ENCODE data around the gene MAP3K7CL.
"Not testable (repeated sequence)": the region's sequence is repeated elsewhere in the genome, so short reads cannot be mapped to it uniquely, and the experiment has no call there.

The MAP3K7CL gene

DNA sequence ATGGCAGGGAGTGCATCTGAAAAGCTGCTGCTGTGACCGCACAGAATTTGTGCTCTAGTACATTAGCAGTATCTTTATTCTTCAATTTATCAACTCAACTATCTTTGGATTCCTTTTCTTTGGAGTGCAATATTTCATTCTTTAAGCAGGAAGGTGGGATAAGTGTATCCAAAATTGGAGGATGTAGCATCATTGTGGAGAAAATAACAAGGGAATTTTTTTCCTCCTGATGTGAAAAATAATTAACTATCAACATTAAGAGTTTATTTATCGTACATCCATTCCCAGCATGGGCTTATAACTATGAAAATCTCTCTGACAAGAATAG is 25.5 kb downstream of the MAP3K7CL start:
- Histone ChIP-seq H3K9me3 (ENCODE audit: control extremely low read depth in 1 of 5, control insufficient read depth in 4 of 5, insufficient read depth in 2 of 5, low read depth in 1 of 5, low read length in 4 of 5) (no peaks in the 10 kb centered on the region), H3K4me1 (ENCODE audit: control extremely low read depth in 1 of 4, control insufficient read depth in 4 of 4, insufficient read depth in 4 of 4, low read length in 3 of 4) (no peaks in the 10 kb centered on the region), H3K27me3 (replicated peaks in 2 of 5; ENCODE audit: control insufficient read depth in 4 of 5, insufficient read depth in 5 of 5, low read length in 4 of 5) (no peaks in the 10 kb centered on the region), H3K4me3 (ENCODE audit: control insufficient read depth in 1 of 7, extremely low read depth in 1 of 7, insufficient read depth in 4 of 7, low read depth in 2 of 7, low read length in 6 of 7) (no peak overlapping the region), H3K27ac (ENCODE audit: insufficient read depth in 1 of 2, low read depth in 1 of 2, low read length in 2 of 2, poor library complexity in 1 of 2, severe bottlenecking in 2 of 2) (no peak overlapping the region), H3K36me3 (ENCODE audit: control insufficient read depth in 4 of 4, insufficient read depth in 4 of 4, low read length in 3 of 4) (peaks cover 0 to 3% (median under 1%) of the 10 kb centered on the region in 4 experiments)
- CTCF ChIA-PET = interaction anchor here (1.6 kb wide), 1 partner anchor 77 kb away, joined by 4 read pairs; no protein-coding TSS in a partner anchor
- WGBS (ENCODE audit: insufficient coverage) = no CpG with 5 or more reads among the region's 2 CpGs
- DNase-seq = no peak
- POLR2A ChIA-PET = no interaction called here

DNA sequence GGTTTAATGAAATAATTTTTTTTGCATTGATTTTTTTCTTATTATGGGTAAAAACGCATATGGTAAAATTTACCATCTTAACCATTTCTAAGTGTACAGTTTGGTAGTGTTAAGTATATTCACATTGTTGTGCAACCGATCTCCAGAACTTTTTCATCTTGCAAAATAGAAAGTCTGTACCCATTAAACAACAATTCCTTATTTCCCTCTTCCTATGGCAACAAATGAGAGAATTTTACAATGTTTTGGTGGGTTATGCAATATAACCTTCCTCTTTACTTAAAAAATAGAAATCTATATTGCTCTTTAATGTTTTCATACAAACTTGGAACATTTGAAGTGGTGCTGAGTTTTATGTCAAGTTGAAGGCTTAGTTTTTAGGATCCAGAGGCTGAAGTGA is 26.6 kb downstream of the MAP3K7CL start:
- H3K9me3 ChIP-seq (ENCODE audit: control extremely low read depth in 1 of 5, control insufficient read depth in 4 of 5, insufficient read depth in 2 of 5, low read depth in 1 of 5, low read length in 4 of 5) = no peaks in the 10 kb centered on the region
- no peaks in the 10 kb centered on the region for H3K27me3 ChIP-seq (replicated peaks in 2 of 5; ENCODE audit: control insufficient read depth in 4 of 5, insufficient read depth in 5 of 5, low read length in 4 of 5)
- no peak overlapping the region for H3K27ac ChIP-seq (ENCODE audit: insufficient read depth in 1 of 2, low read depth in 1 of 2, low read length in 2 of 2, poor library complexity in 1 of 2, severe bottlenecking in 2 of 2)
- no peaks in the 10 kb centered on the region for H3K4me1 ChIP-seq (ENCODE audit: control extremely low read depth in 1 of 4, control insufficient read depth in 4 of 4, insufficient read depth in 4 of 4, low read length in 3 of 4)
- no peak for DNase-seq
- H3K36me3 ChIP-seq (ENCODE audit: control insufficient read depth in 4 of 4, insufficient read depth in 4 of 4, low read length in 3 of 4) = peaks cover 0 to 3% (median under 1%) of the 10 kb centered on the region in 4 experiments
- POLR2A ChIA-PET = no interaction called here
- CTCF ChIA-PET = no interaction called here
- no peak overlapping the region for H3K4me3 ChIP-seq (ENCODE audit: control insufficient read depth in 1 of 7, extremely low read depth in 1 of 7, insufficient read depth in 4 of 7, low read depth in 2 of 7, low read length in 6 of 7)
- no CpG with 5 or more reads among the region's 2 CpGs for WGBS (ENCODE audit: insufficient coverage)

GRCh38 chr21:29159842-29160241 is 29.4 kb downstream of the MAP3K7CL start:
- H3K4me1 ChIP-seq (ENCODE audit: control extremely low read depth in 1 of 4, control insufficient read depth in 4 of 4, insufficient read depth in 4 of 4, low read length in 3 of 4) = no peaks in the 10 kb centered on the region
- WGBS (ENCODE audit: insufficient coverage) = 85% methylated on average over 4 of the region's 4 CpGs

DNA sequence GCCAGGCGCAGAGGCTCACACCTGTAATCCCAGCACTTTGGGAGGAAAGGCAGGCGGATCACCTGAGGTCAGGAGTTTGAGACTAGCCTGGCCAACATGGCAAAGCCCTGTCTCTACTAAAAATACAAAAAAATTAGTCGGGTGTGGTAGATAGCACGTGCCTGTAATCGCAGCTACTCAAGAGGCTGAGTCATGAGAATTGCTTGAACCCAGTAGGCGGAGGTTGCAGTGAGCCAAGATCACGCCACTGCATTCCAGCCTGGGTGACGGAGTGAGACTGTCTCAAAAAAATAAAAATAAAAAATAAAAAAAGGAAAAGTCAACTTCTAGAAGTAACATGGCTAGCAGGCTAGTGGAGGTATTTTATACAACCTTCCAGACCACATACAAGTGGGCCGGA is 32.4 kb downstream of the MAP3K7CL start:
- DNase-seq; POLR2A ChIA-PET; H3K4me3 ChIP-seq (ENCODE audit: control insufficient read depth in 1 of 7, extremely low read depth in 1 of 7, insufficient read depth in 4 of 7, low read depth in 2 of 7, low read length in 6 of 7); H3K27me3 ChIP-seq (replicated peaks in 2 of 5; ENCODE audit: control insufficient read depth in 4 of 5, insufficient read depth in 5 of 5, low read length in 4 of 5); H3K36me3 ChIP-seq (ENCODE audit: control insufficient read depth in 4 of 4, insufficient read depth in 4 of 4, low read length in 3 of 4); H3K27ac ChIP-seq (ENCODE audit: insufficient read depth in 1 of 2, low read depth in 1 of 2, low read length in 2 of 2, poor library complexity in 1 of 2, severe bottlenecking in 2 of 2); H3K9me3 ChIP-seq (ENCODE audit: control extremely low read depth in 1 of 5, control insufficient read depth in 4 of 5, insufficient read depth in 2 of 5, low read depth in 1 of 5, low read length in 4 of 5); H3K4me1 ChIP-seq (ENCODE audit: control extremely low read depth in 1 of 4, control insufficient read depth in 4 of 4, insufficient read depth in 4 of 4, low read length in 3 of 4): not testable (repeated sequence)
- WGBS (ENCODE audit: insufficient coverage) = 96% methylated on average over 5 of the region's 9 CpGs
- CTCF ChIA-PET = interaction anchor here (1.4 to 3.5 kb wide), 4 partner anchors 70 to 214 kb away, joined by 4 to 38 read pairs (median 14); no protein-coding TSS in a partner anchor

More at GRCh38 chr21:29159842-29160241, 29.4 kb downstream of the MAP3K7CL start:
- DNase-seq = no peak
- Histone ChIP-seq H3K4me3 (ENCODE audit: control insufficient read depth in 1 of 7, extremely low read depth in 1 of 7, insufficient read depth in 4 of 7, low read depth in 2 of 7, low read length in 6 of 7) (no peak overlapping the region), H3K27ac (ENCODE audit: insufficient read depth in 1 of 2, low read depth in 1 of 2, low read length in 2 of 2, poor library complexity in 1 of 2, severe bottlenecking in 2 of 2) (no peak overlapping the region), H3K27me3 (replicated peaks in 2 of 5; ENCODE audit: control insufficient read depth in 4 of 5, insufficient read depth in 5 of 5, low read length in 4 of 5) (no peaks in the 10 kb centered on the region), H3K9me3 (ENCODE audit: control extremely low read depth in 1 of 5, control insufficient read depth in 4 of 5, insufficient read depth in 2 of 5, low read depth in 1 of 5, low read length in 4 of 5) (no peaks in the 10 kb centered on the region), H3K36me3 (ENCODE audit: control insufficient read depth in 4 of 4, insufficient read depth in 4 of 4, low read length in 3 of 4) (peaks cover 0 to 2% (median 0%) of the 10 kb centered on the region in 4 experiments)
- ChIA-PET POLR2A (no interaction called here), CTCF (interaction anchor here (1.1 to 1.2 kb wide), 2 partner anchors 74 to 217 kb away, joined by 3 read pairs; no protein-coding TSS in a partner anchor)

DNA sequence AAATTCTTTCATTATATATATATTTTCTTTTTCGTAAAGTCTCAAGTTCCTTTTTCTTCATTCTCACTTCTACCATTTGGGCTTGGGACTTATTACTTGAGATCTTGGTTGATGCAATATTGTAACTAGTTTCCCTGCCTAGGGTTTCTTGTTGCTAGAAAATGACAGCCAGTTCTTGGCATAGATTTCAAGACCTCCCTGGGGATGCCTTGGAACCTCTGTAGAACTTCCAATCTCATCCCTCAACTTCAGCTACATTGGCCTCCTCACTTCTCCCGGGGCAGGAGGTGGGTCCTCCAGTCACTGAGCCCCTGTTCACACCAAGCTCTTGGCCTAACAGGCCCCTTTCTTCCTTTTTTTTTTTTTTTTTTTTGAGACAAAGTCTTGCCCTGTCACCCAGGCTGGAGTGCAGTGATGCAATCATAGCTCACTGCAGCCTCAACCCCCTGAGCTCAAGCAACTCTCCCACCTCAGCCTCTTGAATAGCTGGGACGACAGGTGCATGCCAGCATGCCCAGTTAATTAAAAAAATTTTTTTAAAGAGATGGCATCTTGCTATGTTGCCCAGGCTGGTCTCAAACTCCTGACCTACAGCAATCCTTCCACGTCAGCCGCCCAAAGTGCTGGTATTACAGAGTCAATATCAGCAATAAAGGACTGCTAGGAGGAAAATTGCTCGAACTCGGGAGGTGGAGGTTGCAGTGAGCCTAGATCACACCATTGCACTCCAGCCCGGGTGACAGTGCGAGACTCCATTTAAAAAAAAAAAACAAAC is 33.1 kb downstream of the MAP3K7CL start:
- peaks cover 0 to 2% (median 0%) of the 10 kb centered on the region in 4 experiments for H3K36me3 ChIP-seq (ENCODE audit: control insufficient read depth in 4 of 4, insufficient read depth in 4 of 4, low read length in 3 of 4)
- ChIA-PET CTCF (interaction anchor here (0.8 to 3.5 kb wide), 25 partner anchors 9 to 215 kb away, joined by 3 to 38 read pairs (median 4); no protein-coding TSS in a partner anchor), POLR2A (no interaction called here)
- no peak for DNase-seq
- no peaks in the 10 kb centered on the region for H3K9me3 ChIP-seq (ENCODE audit: control extremely low read depth in 1 of 5, control insufficient read depth in 4 of 5, insufficient read depth in 2 of 5, low read depth in 1 of 5, low read length in 4 of 5)
- no peaks in the 10 kb centered on the region for H3K4me1 ChIP-seq (ENCODE audit: control extremely low read depth in 1 of 4, control insufficient read depth in 4 of 4, insufficient read depth in 4 of 4, low read length in 3 of 4)
- no peaks in the 10 kb centered on the region for H3K27me3 ChIP-seq (replicated peaks in 2 of 5; ENCODE audit: control insufficient read depth in 4 of 5, insufficient read depth in 5 of 5, low read length in 4 of 5)
- no peak overlapping the region for H3K4me3 ChIP-seq (ENCODE audit: control insufficient read depth in 1 of 7, extremely low read depth in 1 of 7, insufficient read depth in 4 of 7, low read depth in 2 of 7, low read length in 6 of 7)
- 94% methylated on average over 5 of the region's 9 CpGs for WGBS (ENCODE audit: insufficient coverage)
- H3K27ac ChIP-seq (ENCODE audit: insufficient read depth in 1 of 2, low read depth in 1 of 2, low read length in 2 of 2, poor library complexity in 1 of 2, severe bottlenecking in 2 of 2) = no peak overlapping the region

GRCh38 chr21:29164323-29164942 is 34.0 kb downstream of the MAP3K7CL start:
- H3K4me1 ChIP-seq (ENCODE audit: control extremely low read depth in 1 of 4, control insufficient read depth in 4 of 4, insufficient read depth in 4 of 4, low read length in 3 of 4) = no peaks in the 10 kb centered on the region
- H3K36me3 ChIP-seq (ENCODE audit: control insufficient read depth in 4 of 4, insufficient read depth in 4 of 4, low read length in 3 of 4) = peaks cover 0 to 2% (median 0%) of the 10 kb centered on the region in 4 experiments
- POLR2A ChIA-PET = interaction anchor here (0.7 to 1.0 kb wide), 2 partner anchors 126 to 186 kb away, joined by 3 to 4 read pairs; no protein-coding TSS in a partner anchor
- H3K4me3 ChIP-seq (ENCODE audit: control insufficient read depth in 1 of 7, extremely low read depth in 1 of 7, insufficient read depth in 4 of 7, low read depth in 2 of 7, low read length in 6 of 7) = no peak overlapping the region
- no peaks in the 10 kb centered on the region for H3K9me3 ChIP-seq (ENCODE audit: control extremely low read depth in 1 of 5, control insufficient read depth in 4 of 5, insufficient read depth in 2 of 5, low read depth in 1 of 5, low read length in 4 of 5)
- CTCF ChIA-PET = interaction anchor here (0.8 to 3.5 kb wide), 26 partner anchors 10 to 214 kb away, joined by 3 to 38 read pairs (median 4); no protein-coding TSS in a partner anchor
- DNase-seq = peak; percentile 50 to 78 (median 75)
- H3K27me3 ChIP-seq (replicated peaks in 2 of 5; ENCODE audit: control insufficient read depth in 4 of 5, insufficient read depth in 5 of 5, low read length in 4 of 5) = no peaks in the 10 kb centered on the region
- WGBS (ENCODE audit: insufficient coverage) = no CpG with 5 or more reads among the region's 8 CpGs
- H3K27ac ChIP-seq (ENCODE audit: insufficient read depth in 1 of 2, low read depth in 1 of 2, low read length in 2 of 2, poor library complexity in 1 of 2, severe bottlenecking in 2 of 2) = no peak overlapping the region

DNA sequence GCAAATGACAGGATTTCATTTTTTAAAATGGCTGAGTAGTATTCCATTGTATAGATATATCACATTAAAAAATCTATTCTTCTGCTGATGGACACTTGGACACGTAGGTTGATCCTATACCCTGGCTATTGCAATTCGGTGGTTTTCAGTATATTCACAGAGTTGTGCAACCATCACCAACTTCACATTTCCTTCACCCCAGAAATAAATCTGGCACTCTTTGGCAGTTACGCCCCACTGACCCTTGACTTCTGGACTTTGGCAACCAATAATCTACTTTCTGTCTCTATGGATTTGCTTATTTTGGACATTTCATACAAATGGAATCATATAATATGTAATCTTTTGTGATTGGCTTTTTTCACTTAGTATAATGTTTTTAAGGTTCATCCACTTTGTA is 35.9 kb downstream of the MAP3K7CL start:
- no peaks in the 10 kb centered on the region for H3K27me3 ChIP-seq (replicated peaks in 2 of 5; ENCODE audit: control insufficient read depth in 4 of 5, insufficient read depth in 5 of 5, low read length in 4 of 5)
- CTCF ChIA-PET = interaction anchor here (1.1 to 1.5 kb wide), 3 partner anchors 9 to 136 kb away, joined by 3 to 7 read pairs (median 4); no protein-coding TSS in a partner anchor
- H3K4me3 ChIP-seq (ENCODE audit: control insufficient read depth in 1 of 7, extremely low read depth in 1 of 7, insufficient read depth in 4 of 7, low read depth in 2 of 7, low read length in 6 of 7) = no peak overlapping the region
- DNase-seq = no peak
- H3K27ac ChIP-seq (ENCODE audit: insufficient read depth in 1 of 2, low read depth in 1 of 2, low read length in 2 of 2, poor library complexity in 1 of 2, severe bottlenecking in 2 of 2) = no peak overlapping the region
- H3K36me3 ChIP-seq (ENCODE audit: control insufficient read depth in 4 of 4, insufficient read depth in 4 of 4, low read length in 3 of 4) = no peaks in the 10 kb centered on the region
- WGBS (ENCODE audit: insufficient coverage) = 100% methylated on average over 3 of the region's 3 CpGs
- H3K9me3 ChIP-seq (ENCODE audit: control extremely low read depth in 1 of 5, control insufficient read depth in 4 of 5, insufficient read depth in 2 of 5, low read depth in 1 of 5, low read length in 4 of 5) = no peaks in the 10 kb centered on the region
- peaks cover 0 to 3% (median under 1%) of the 10 kb centered on the region in 4 experiments for H3K4me1 ChIP-seq (ENCODE audit: control extremely low read depth in 1 of 4, control insufficient read depth in 4 of 4, insufficient read depth in 4 of 4, low read length in 3 of 4)
- POLR2A ChIA-PET = no interaction called here
